Measurements from ENCODE around the gene KCNJ10.

DNA sequence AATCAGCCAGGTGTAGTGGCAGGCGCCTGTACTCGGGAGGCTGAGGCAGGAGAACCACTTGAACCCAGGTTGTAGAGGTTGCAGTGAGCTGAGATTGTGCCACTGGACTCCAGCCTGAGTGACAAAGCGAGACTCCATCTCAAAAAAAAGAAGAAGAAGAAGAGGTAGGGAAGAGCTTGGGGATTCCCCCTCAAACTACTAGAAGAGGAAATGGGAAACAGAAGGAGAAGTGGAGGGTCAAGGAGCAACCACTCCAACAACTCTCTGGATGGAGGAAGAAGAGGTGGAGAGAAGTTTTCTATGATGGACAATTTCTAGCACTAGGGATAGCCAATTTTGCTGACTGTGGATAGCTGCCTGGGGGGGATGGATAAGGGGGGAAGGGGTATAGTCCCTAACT lies 101.1 kb downstream of the KCNJ10 start:
- TF ChIP-seq HMGA2 (CRISPR knock-in tag; IDR thresholded peaks at IDR 0.05) = no peak
- TF ChIP-seq, protein P1, sequence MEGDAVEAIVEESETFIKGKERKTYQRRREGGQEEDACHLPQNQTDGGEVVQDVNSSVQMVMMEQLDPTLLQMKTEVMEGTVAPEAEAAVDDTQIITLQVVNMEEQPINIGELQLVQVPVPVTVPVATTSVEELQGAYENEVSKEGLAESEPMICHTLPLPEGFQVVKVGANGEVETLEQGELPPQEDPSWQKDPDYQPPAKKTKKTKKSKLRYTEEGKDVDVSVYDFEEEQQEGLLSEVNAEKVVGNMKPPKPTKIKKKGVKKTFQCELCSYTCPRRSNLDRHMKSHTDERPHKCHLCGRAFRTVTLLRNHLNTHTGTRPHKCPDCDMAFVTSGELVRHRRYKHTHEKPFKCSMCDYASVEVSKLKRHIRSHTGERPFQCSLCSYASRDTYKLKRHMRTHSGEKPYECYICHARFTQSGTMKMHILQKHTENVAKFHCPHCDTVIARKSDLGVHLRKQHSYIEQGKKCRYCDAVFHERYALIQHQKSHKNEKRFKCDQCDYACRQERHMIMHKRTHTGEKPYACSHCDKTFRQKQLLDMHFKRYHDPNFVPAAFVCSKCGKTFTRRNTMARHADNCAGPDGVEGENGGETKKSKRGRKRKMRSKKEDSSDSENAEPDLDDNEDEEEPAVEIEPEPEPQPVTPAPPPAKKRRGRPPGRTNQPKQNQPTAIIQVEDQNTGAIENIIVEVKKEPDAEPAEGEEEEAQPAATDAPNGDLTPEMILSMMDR (IDR thresholded peaks at IDR 0.05) = no peak
- TF ChIP-seq, protein P2, sequence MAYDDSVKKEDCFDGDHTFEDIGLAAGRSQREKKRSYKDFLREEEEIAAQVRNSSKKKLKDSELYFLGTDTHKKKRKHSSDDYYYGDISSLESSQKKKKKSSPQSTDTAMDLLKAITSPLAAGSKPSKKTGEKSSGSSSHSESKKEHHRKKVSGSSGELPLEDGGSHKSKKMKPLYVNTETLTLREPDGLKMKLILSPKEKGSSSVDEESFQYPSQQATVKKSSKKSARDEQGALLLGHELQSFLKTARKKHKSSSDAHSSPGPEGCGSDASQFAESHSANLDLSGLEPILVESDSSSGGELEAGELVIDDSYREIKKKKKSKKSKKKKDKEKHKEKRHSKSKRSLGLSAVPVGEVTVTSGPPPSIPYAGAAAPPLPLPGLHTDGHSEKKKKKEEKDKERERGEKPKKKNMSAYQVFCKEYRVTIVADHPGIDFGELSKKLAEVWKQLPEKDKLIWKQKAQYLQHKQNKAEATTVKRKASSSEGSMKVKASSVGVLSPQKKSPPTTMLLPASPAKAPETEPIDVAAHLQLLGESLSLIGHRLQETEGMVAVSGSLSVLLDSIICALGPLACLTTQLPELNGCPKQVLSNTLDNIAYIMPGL (CRISPR knock-in tag; IDR thresholded peaks at IDR 0.05) = no peak
- TF ChIP-seq, protein P3, sequence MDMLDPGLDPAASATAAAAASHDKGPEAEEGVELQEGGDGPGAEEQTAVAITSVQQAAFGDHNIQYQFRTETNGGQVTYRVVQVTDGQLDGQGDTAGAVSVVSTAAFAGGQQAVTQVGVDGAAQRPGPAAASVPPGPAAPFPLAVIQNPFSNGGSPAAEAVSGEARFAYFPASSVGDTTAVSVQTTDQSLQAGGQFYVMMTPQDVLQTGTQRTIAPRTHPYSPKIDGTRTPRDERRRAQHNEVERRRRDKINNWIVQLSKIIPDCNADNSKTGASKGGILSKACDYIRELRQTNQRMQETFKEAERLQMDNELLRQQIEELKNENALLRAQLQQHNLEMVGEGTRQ (CRISPR knock-in tag; IDR thresholded peaks at IDR 0.05) = no peak
- TF ChIP-seq, protein P4, sequence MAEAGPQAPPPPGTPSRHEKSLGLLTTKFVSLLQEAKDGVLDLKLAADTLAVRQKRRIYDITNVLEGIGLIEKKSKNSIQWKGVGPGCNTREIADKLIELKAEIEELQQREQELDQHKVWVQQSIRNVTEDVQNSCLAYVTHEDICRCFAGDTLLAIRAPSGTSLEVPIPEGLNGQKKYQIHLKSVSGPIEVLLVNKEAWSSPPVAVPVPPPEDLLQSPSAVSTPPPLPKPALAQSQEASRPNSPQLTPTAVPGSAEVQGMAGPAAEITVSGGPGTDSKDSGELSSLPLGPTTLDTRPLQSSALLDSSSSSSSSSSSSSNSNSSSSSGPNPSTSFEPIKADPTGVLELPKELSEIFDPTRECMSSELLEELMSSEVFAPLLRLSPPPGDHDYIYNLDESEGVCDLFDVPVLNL (CRISPR knock-in tag; IDR thresholded peaks at IDR 0.05; ENCODE audit: borderline replicate concordance, low read depth) = no peak
- TF ChIP-seq IRF2 (CRISPR knock-in tag; IDR thresholded peaks at IDR 0.05; ENCODE audit: borderline replicate concordance, low read depth) = no peak
- TF ChIP-seq, protein P5, sequence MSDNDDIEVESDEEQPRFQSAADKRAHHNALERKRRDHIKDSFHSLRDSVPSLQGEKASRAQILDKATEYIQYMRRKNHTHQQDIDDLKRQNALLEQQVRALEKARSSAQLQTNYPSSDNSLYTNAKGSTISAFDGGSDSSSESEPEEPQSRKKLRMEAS (CRISPR knock-in tag; IDR thresholded peaks at IDR 0.05) = no peak

Measured in WTC11 (cell line).